IMR-90 (cell line): Measurements from ENCODE around the gene BACE1. TPM values are rescaled to one million over a fixed set of nuclear protein-coding genes. Genes with fewer than 3 reads are reported as not detected.

ENCODE experiments used
- ATAC-seq: fragments of 200-7000 bp; cut with Tn5 transposase; 2 replicates; pipeline ENCODE4 v1.9.1; 2020; ENCODE audit warnings: low read depth, mild to moderate bottlenecking, moderate library complexity
- BruUV-seq: library from RNA; stranded (reverse); fragments of 400-500 nt; replicated peaks from 2 replicates; lab custom pipeline; 2021; lab: Mats Ljungman, UMichigan
- CTCF ChIA-PET: fragments of 300-600 bp; formaldehyde crosslinking; extraction: SDS; loops from one replicate; lab custom pipeline; 2021; ENCODE audit warnings: antibody characterized with exemption; lab: Yijun Ruan, JAX
- POLR2A ChIA-PET: fragments of 300-600 bp; sonication (Branson Sonifier 250); formaldehyde crosslinking; loops from one replicate; lab custom pipeline; 2022; ENCODE audit warnings: antibody characterized with exemption; ENCODE audit not compliant: unreplicated experiment; lab: Charles Lee
- DNase-seq: peaks from one replicate; pipeline ENCODE4 v3.0.0; 2013
- H2AFZ ChIP-seq: replicated peaks from 2 replicates; pipeline ENCODE3; 2013; ENCODE audit warnings: low read length, mild to moderate bottlenecking; ENCODE audit not compliant: poor library complexity
- H2AK5ac ChIP-seq: 2 replicates; pipeline ENCODE4 v1.6.1; 2013; ENCODE audit warnings: low read depth, low read length, inconsistent platforms
- H2AK9ac ChIP-seq: replicated peaks from 2 replicates; pipeline ENCODE3; 2013; ENCODE audit warnings: mild to moderate bottlenecking, low read depth, low read length, moderate library complexity; ENCODE audit not compliant: poor library complexity
- H2BK120ac ChIP-seq: 2 replicates; pipeline ENCODE4 v1.6.1; 2013; ENCODE audit warnings: low read depth, low read length, inconsistent platforms
- H2BK15ac ChIP-seq: 3 replicates; pipeline ENCODE4 v1.6.1; 2013; ENCODE audit warnings: low read depth, low read length, inconsistent platforms
- H2BK20ac ChIP-seq: 2 replicates; pipeline ENCODE4 v1.6.1; 2013; ENCODE audit warnings: low read depth, mild to moderate bottlenecking, inconsistent platforms, low read length, moderate library complexity
- H2BK5ac ChIP-seq: 2 replicates; pipeline ENCODE4 v1.6.1; 2013; ENCODE audit warnings: mild to moderate bottlenecking, low read depth, low read length, inconsistent platforms; ENCODE audit not compliant: poor library complexity, severe bottlenecking
- H3K14ac ChIP-seq: replicated peaks from 2 replicates; pipeline ENCODE4 v1.6.1; 2013; ENCODE audit warnings: low read depth, low read length, inconsistent platforms
- H3K18ac ChIP-seq: 2 replicates; pipeline ENCODE4 v1.6.1; 2013; ENCODE audit warnings: low read depth, low read length, control low read depth
- H3K23ac ChIP-seq: 2 replicates; pipeline ENCODE4 v1.6.1; 2013; ENCODE audit warnings: low read depth, low read length, inconsistent platforms
- H3K27ac ChIP-seq: 2 replicates; pipeline ENCODE4 v1.5.1; 2013; ENCODE audit warnings: mild to moderate bottlenecking, control low read depth, low read length; ENCODE audit not compliant: insufficient read depth
- H3K27me3 ChIP-seq: 2 replicates; pipeline ENCODE4 v1.6.1; 2013; ENCODE audit warnings: low read length; ENCODE audit not compliant: control insufficient read depth, insufficient read depth
- H3K36me3 ChIP-seq: 2 replicates; pipeline ENCODE4 v1.6.1; 2013; ENCODE audit warnings: low read length, mixed read lengths; ENCODE audit not compliant: control insufficient read depth, insufficient read depth
- H3K4ac ChIP-seq: 2 replicates; pipeline ENCODE4 v1.6.1; 2013; ENCODE audit warnings: low read depth, low read length, inconsistent platforms
- H3K4me1 ChIP-seq: 2 replicates; pipeline ENCODE4 v1.6.1; 2013; ENCODE audit warnings: low read length, mixed read lengths; ENCODE audit not compliant: control insufficient read depth, insufficient read depth
- H3K4me2 ChIP-seq: 2 replicates; pipeline ENCODE4 v1.6.1; 2013; ENCODE audit warnings: low read depth, mild to moderate bottlenecking, control low read depth, low read length, moderate library complexity
- H3K4me3 ChIP-seq: 2 replicates; pipeline ENCODE4 v1.5.1; 2013; ENCODE audit warnings: low read depth, mild to moderate bottlenecking, control low read depth, low read length, moderate library complexity; ENCODE audit not compliant: insufficient read depth
- H3K56ac ChIP-seq: 2 replicates; pipeline ENCODE4 v1.6.1; 2013; ENCODE audit warnings: low read length, inconsistent platforms; ENCODE audit not compliant: insufficient read depth; ENCODE audit errors: extremely low read depth
- H3K79me1 ChIP-seq, 2 experiments: 2 replicates each; pipeline ENCODE4 v1.6.1; 2013; ENCODE audit warnings: low read length in 2 of 2, inconsistent platforms in 1 of 2, low read depth in 1 of 2
- H3K9ac ChIP-seq: 2 replicates; pipeline ENCODE4 v1.6.1; 2013; ENCODE audit warnings: low read depth, low read length, control low read depth
- H3K9me1 ChIP-seq: 2 replicates; pipeline ENCODE4 v1.6.1; 2013; ENCODE audit warnings: low read length, inconsistent platforms; ENCODE audit not compliant: insufficient read depth
- H3K9me3 ChIP-seq: 2 replicates; pipeline ENCODE4 v1.6.1; 2013; ENCODE audit warnings: low read length; ENCODE audit not compliant: control insufficient read depth, insufficient read depth
- H4K20me1 ChIP-seq: 2 replicates; pipeline ENCODE4 v1.6.1; 2013; ENCODE audit warnings: low read length, inconsistent platforms; ENCODE audit not compliant: insufficient read depth
- H4K5ac ChIP-seq: 2 replicates; pipeline ENCODE4 v1.6.1; 2013; ENCODE audit warnings: mild to moderate bottlenecking, low read depth, low read length, control low read depth
- H4K8ac ChIP-seq, 2 experiments: 2 replicates each; pipeline ENCODE4 v1.6.1; 2013; ENCODE audit warnings: low read depth in 2 of 2, low read length in 2 of 2, control low read depth in 1 of 2, inconsistent platforms in 1 of 2
- H4K91ac ChIP-seq: 2 replicates; pipeline ENCODE4 v1.6.1; 2013; ENCODE audit warnings: low read depth, low read length, inconsistent platforms; ENCODE audit not compliant: insufficient read depth
- BHLHE40 ChIP-seq: fragments of 150-350 bp; IDR thresholded peaks from 2 replicates; pipeline ENCODE4 v1.6.1; 2016; ENCODE audit warnings: mild to moderate bottlenecking, low read depth, low read length
- CEBPB ChIP-seq: IDR thresholded peaks from 2 replicates; pipeline ENCODE4 v1.6.1; 2012; ENCODE audit warnings: low read depth, low read length, improper control_type of control experiment
- CHD1 ChIP-seq: IDR thresholded peaks from 2 replicates; pipeline ENCODE4 v1.6.1; 2012; ENCODE audit warnings: low read depth, low read length, improper control_type of control experiment
- ELK1 ChIP-seq: fragments of 150-350 bp; IDR thresholded peaks from 2 replicates; pipeline ENCODE4 v1.6.1; 2016; ENCODE audit warnings: low read depth, mild to moderate bottlenecking, low read length, moderate library complexity, borderline replicate concordance
- FOS ChIP-seq: fragments of 150-350 bp; IDR thresholded peaks from 2 replicates; pipeline ENCODE4 v1.6.1; 2016; ENCODE audit warnings: low read depth, low read length
- MAFK ChIP-seq: IDR thresholded peaks from 2 replicates; pipeline ENCODE4 v1.6.1; 2012; ENCODE audit warnings: low read depth, low read length, improper control_type of control experiment
- MAZ ChIP-seq: IDR thresholded peaks from 2 replicates; pipeline ENCODE4 v1.6.1; 2012; ENCODE audit warnings: low read depth, mild to moderate bottlenecking, low read length, improper control_type of control experiment, moderate library complexity, borderline replicate concordance
- MXI1 ChIP-seq: IDR thresholded peaks from 2 replicates; pipeline ENCODE4 v1.6.1; 2012; ENCODE audit warnings: low read depth, mild to moderate bottlenecking, low read length, moderate library complexity, borderline replicate concordance
- NFE2L2 ChIP-seq: fragments of 150-350 bp; IDR thresholded peaks from 2 replicates; pipeline ENCODE4 v1.6.1; 2016; ENCODE audit warnings: low read depth, mild to moderate bottlenecking, low read length
- POLR2A ChIP-seq: IDR thresholded peaks from 2 replicates; pipeline ENCODE4 v1.6.1; 2012; ENCODE audit warnings: mild to moderate bottlenecking, low read depth, low read length
- RAD21 ChIP-seq: IDR thresholded peaks from 2 replicates; pipeline ENCODE4 v1.6.1; 2012; ENCODE audit warnings: low read length, improper control_type of control experiment
- RCOR1 ChIP-seq: IDR thresholded peaks from 2 replicates; pipeline ENCODE4 v1.6.1; 2012; ENCODE audit warnings: mild to moderate bottlenecking, low read length, improper control_type of control experiment; ENCODE audit not compliant: insufficient replicate concordance
- RFX5 ChIP-seq: IDR thresholded peaks from 2 replicates; pipeline ENCODE4 v1.8.0; 2012; ENCODE audit warnings: low read depth, mild to moderate bottlenecking, low read length, moderate library complexity
- SMC3 ChIP-seq: fragments of 150-350 bp; IDR thresholded peaks from 2 replicates; pipeline ENCODE4 v1.6.1; 2016; ENCODE audit warnings: low read depth, mild to moderate bottlenecking, antibody characterized with exemption, low read length, moderate library complexity
- WGBS, 2 experiments: methylation state at CpG; one replicate each; pipeline versions ENCODE4 v1.1.5 to v1.1.7; 2013; ENCODE audit warnings: missing lambda C conversion rate in 2 of 2; ENCODE audit not compliant: insufficient read length in 1 of 2; ENCODE audit errors: extremely low coverage in 2 of 2; 5-methylcytosine and 5-hydroxymethylcytosine counted together
- dilution Hi-C: fragments of 300-500 bp; cut with HindIII; formaldehyde crosslinking; loops from one replicate; pipeline ENCODE4 v1.14.3; 2018; ENCODE audit warnings: low sequenced_read_pairs; ENCODE audit not compliant: unreplicated experiment
- in situ Hi-C: fragments of 300-500 bp; cut with MboI; formaldehyde crosslinking; loops from 3 replicates; pipeline ENCODE4 v1.14.3; 2019; ENCODE audit warnings: low sequenced_read_pairs, inconsistent platforms, mixed read lengths
- intact Hi-C: fragments of 100-400 bp; cut with micrococcal nuclease; formaldehyde crosslinking; loops from 2 replicates; pipeline ENCODE4 v1.10.0; 2022
- polyA plus RNA-seq, 3 experiments: library from polyadenylated mRNA; depleted of rRNA; stranded (reverse); fragments of >200 nt; gene quantifications; 2 replicates each; pipeline ENCODE4 v1.2.3, GENCODE V29; 2012; ENCODE audit warnings: low replicate concordance in 1 of 3
- total RNA-seq: library from RNA; depleted of rRNA; stranded (reverse); fragments of >200 nt; gene quantifications from 2 replicates; pipeline ENCODE4 v1.2.3, GENCODE V29; 2012
- TF ChIP-seq, protein P1 (sequence below): conservative IDR thresholded peaks from 2 replicates; pipeline ENCODE4 v1.5.1; 2012; ENCODE audit warnings: mild to moderate bottlenecking, low read depth, low read length, improper control_type of control experiment
- TF ChIP-seq, protein P2 (sequence below): fragments of 150-350 bp; IDR thresholded peaks from 2 replicates; pipeline ENCODE4 v1.6.1; 2017; ENCODE audit warnings: mild to moderate bottlenecking, antibody characterized with exemption, low read length, low read depth

The BACE1 gene
- total and polyA plus RNA-seq, 2 of the 4 experiments (the other 2 are of a cell fraction): 27.6 to 50.6 TPM

- peak overlapping the region; percentile 77; the same call in 1 of the 2 replicates for H3K14ac ChIP-seq
- ChIA-PET CTCF (no interaction called here), POLR2A (no interaction called here)
- H2AK5ac ChIP-seq: peak overlapping the region; percentile 83
- no CpG with 5 or more reads among the region's 6 CpGs for WGBS, 2 experiments
- ATAC-seq (peak; percentile 89), DNase-seq (peak; percentile 99)
- peak overlapping the region; percentile 1 to 81; a peak in 2 of 4 replicates for H4K8ac ChIP-seq
- H2BK120ac ChIP-seq: peak overlapping the region; percentile 90
- H3K27ac ChIP-seq: peak overlapping the region; percentile 86
- in situ Hi-C loops (no loop called here), dilution Hi-C loops (no loop called here), intact Hi-C loops (loop anchor here (2.0 kb wide), 1 partner anchor 42 kb away; no protein-coding TSS in a partner anchor)
- H3K18ac ChIP-seq: peak overlapping the region; percentile 42; the same call in 1 of the 2 replicates
- 0 out of 3 replicates have a peak overlapping the region, but pooled peaks have one; percentile 49 for H2BK15ac ChIP-seq
- H3K4me1 ChIP-seq: peaks cover 13% of the 10 kb centered on the region
- H3K27me3 ChIP-seq: no peaks in the 10 kb centered on the region
- H3K9ac ChIP-seq: peak overlapping the region; percentile 39; the same call in 1 of the 2 replicates
- peak overlapping the region; percentile 59; the same call in 1 of the 2 replicates for H3K56ac ChIP-seq
- H3K4me3 ChIP-seq: no peak overlapping the region
- H3K9me1 ChIP-seq: peaks cover 19% of the 10 kb centered on the region
- TF ChIP-seq MAZ: 0 out of 2 replicates have a peak, but pooled peaks have one; percentile 18
- TF ChIP-seq ELK1: no peak
- TF ChIP-seq POLR2A: no peak
- TF ChIP-seq SMC3: no peak
- TF ChIP-seq, protein P1, sequence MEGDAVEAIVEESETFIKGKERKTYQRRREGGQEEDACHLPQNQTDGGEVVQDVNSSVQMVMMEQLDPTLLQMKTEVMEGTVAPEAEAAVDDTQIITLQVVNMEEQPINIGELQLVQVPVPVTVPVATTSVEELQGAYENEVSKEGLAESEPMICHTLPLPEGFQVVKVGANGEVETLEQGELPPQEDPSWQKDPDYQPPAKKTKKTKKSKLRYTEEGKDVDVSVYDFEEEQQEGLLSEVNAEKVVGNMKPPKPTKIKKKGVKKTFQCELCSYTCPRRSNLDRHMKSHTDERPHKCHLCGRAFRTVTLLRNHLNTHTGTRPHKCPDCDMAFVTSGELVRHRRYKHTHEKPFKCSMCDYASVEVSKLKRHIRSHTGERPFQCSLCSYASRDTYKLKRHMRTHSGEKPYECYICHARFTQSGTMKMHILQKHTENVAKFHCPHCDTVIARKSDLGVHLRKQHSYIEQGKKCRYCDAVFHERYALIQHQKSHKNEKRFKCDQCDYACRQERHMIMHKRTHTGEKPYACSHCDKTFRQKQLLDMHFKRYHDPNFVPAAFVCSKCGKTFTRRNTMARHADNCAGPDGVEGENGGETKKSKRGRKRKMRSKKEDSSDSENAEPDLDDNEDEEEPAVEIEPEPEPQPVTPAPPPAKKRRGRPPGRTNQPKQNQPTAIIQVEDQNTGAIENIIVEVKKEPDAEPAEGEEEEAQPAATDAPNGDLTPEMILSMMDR: no peak
- TF ChIP-seq NFE2L2: no peak
- peak; percentile 98 for TF ChIP-seq FOS
- no peak for TF ChIP-seq CEBPB
- TF ChIP-seq, protein P2, sequence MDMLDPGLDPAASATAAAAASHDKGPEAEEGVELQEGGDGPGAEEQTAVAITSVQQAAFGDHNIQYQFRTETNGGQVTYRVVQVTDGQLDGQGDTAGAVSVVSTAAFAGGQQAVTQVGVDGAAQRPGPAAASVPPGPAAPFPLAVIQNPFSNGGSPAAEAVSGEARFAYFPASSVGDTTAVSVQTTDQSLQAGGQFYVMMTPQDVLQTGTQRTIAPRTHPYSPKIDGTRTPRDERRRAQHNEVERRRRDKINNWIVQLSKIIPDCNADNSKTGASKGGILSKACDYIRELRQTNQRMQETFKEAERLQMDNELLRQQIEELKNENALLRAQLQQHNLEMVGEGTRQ: no peak
- no peak for TF ChIP-seq RAD21
- TF ChIP-seq RFX5: no peak
- peak; percentile 54 for TF ChIP-seq BHLHE40
- no peak for TF ChIP-seq CHD1
- TF ChIP-seq MAFK: no peak
- no peak for TF ChIP-seq MXI1
- TF ChIP-seq RCOR1: peak; percentile 16
- no peak overlapping the region for H2AFZ ChIP-seq
- no peak overlapping the region for H3K4me2 ChIP-seq
- H3K23ac ChIP-seq: peak overlapping the region; percentile 63; the same call in 1 of the 2 replicates
- no TSS peak for BruUV-seq
- H2BK5ac ChIP-seq: peak overlapping the region; percentile 93
- H3K9me3 ChIP-seq: no peaks in the 10 kb centered on the region
- H3K4ac ChIP-seq: peak overlapping the region; percentile 93
- H3K79me1 ChIP-seq: peaks cover 7 to 17% of the 10 kb centered on the region in 2 experiments
- H3K36me3 ChIP-seq: peaks cover 18% of the 10 kb centered on the region
- peak overlapping the region; percentile 94 for H4K91ac ChIP-seq
- peak overlapping the region; percentile 90 for H2BK20ac ChIP-seq
- H4K5ac ChIP-seq: no peak overlapping the region
- H4K20me1 ChIP-seq: no peaks in the 10 kb centered on the region
- H2AK9ac ChIP-seq: peak overlapping the region; percentile 37
Observed at GRCh38 chr11:117281159-117281558, 34.9 kb downstream of the BACE1 start.
